Measurements from ENCODE around the gene CYREN.

Gene CYREN

DNA sequence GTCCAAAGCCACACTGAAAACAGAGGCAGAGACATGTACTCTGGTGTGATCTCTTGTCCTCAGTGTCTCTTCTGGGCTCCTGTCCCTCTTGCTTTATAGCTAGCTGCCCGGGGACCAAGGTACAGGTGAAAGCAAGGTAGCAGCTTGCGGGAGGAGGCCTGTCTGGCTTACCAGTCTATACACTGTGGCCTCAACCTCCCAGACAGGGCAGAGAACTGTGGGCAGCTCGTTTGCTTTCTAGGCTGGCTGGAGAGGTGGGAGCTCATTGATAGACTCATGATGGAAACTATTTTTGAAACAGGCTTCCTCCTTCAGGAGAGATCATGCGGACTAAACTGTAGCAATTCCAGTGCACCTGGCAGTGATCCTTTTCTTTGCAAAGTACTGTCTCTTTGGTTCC lies 4.6 kb downstream of the CYREN start:
- TF ChIP-seq, protein P1, sequence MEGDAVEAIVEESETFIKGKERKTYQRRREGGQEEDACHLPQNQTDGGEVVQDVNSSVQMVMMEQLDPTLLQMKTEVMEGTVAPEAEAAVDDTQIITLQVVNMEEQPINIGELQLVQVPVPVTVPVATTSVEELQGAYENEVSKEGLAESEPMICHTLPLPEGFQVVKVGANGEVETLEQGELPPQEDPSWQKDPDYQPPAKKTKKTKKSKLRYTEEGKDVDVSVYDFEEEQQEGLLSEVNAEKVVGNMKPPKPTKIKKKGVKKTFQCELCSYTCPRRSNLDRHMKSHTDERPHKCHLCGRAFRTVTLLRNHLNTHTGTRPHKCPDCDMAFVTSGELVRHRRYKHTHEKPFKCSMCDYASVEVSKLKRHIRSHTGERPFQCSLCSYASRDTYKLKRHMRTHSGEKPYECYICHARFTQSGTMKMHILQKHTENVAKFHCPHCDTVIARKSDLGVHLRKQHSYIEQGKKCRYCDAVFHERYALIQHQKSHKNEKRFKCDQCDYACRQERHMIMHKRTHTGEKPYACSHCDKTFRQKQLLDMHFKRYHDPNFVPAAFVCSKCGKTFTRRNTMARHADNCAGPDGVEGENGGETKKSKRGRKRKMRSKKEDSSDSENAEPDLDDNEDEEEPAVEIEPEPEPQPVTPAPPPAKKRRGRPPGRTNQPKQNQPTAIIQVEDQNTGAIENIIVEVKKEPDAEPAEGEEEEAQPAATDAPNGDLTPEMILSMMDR (IDR thresholded peaks at IDR 0.05; ENCODE audit: low read depth, low read length), result no peak
- in situ Hi-C loops (cut with HindIII; ENCODE audit: low sequenced_read_pairs), result no loop called here
- DNase-seq (ENCODE audit: low read depth, low spot score), result no peak
- no peak overlapping the region for H3K4me3 ChIP-seq (ENCODE audit: low read depth, low read length)

DNA sequence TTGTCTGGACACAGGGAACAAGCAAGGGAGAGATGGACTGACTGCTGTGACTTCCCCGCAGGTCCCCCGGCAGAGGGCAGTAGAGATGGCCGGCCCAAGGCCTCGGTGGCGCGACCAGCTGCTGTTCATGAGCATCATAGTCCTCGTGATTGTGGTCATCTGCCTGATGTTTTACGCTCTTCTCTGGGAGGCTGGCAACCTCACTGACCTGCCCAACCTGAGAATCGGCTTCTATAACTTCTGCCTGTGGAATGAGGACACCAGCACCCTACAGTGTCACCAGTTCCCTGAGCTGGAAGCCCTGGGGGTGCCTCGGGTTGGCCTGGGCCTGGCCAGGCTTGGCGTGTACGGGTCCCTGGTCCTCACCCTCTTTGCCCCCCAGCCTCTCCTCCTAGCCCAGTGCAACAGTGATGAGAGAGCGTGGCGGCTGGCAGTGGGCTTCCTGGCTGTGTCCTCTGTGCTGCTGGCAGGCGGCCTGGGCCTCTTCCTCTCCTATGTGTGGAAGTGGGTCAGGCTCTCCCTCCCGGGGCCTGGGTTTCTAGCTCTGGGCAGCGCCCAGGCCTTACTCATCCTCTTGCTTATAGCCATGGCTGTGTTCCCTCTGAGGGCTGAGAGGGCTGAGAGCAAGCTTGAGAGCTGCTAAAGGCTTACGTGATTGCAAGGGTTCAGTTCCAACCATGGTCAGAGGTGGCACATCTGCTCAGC lies 6.0 kb downstream of the CYREN start:
- no peak overlapping the region for H3K4me3 ChIP-seq (ENCODE audit: low read depth, low read length)
- TF ChIP-seq, protein P1 (IDR thresholded peaks at IDR 0.05; ENCODE audit: low read depth, low read length), result no peak
- in situ Hi-C loops (cut with HindIII; ENCODE audit: low sequenced_read_pairs), result no loop called here
- DNase-seq (ENCODE audit: low read depth, low spot score), result no peak

DNA sequence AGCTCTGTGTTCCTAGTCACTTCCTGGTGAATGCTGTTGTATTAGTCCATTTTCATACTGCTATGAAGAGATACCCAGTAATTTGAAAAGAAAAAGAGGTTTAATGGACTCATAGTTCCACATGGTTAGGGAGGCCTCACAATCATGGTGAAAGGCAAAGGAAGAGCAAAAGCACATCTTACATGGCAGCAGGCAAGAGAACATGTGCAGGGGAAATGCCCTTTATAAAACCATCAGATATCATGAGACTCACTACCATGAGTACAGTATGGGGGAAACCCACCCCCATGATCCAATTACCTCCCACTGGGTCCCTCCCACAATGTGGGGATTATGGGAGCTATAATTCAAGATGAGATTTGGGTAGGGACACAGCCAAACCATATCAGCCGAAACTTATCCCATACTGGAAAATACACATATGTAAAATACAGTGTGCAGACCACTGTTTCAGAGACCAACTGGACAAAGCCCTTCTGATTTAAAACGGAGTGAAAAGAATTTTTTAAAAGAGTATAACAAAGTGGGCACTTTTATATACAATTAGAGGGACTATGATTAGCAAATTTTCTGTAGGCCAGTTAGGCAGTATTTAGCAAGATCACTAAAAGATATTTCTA lies 8.0 kb downstream of the CYREN start:
- in situ Hi-C loops (cut with HindIII; ENCODE audit: low sequenced_read_pairs), result no loop called here
- DNase-seq (ENCODE audit: low read depth, low spot score), result no peak
- no peak overlapping the region for H3K4me3 ChIP-seq (ENCODE audit: low read depth, low read length)
- TF ChIP-seq, protein P1 (IDR thresholded peaks at IDR 0.05; ENCODE audit: low read depth, low read length), result no peak

DNA sequence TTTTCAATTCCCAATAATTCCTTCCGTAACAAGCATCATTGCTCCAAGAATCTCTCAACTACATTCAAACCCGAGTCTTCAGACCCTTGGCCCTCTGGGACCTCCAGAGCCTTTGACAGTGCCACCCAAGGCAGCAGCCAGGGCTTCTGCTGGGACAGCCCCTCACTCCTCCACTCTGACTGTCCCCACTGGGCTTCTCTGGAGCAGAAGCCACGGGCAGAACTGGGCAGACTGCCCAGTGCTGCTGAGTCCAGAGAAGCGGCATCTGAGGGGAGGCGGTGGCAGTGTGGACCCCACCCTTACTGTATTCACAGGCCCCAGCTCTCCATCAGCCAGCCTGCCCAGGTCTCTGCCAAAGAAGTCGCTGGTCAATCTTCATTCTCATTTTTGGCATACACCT lies 8.8 kb downstream of the CYREN start:
- TF ChIP-seq, protein P1 (IDR thresholded peaks at IDR 0.05; ENCODE audit: low read depth, low read length), result no peak
- H3K4me3 ChIP-seq (ENCODE audit: low read depth, low read length), result no peak overlapping the region
- in situ Hi-C loops (cut with HindIII; ENCODE audit: low sequenced_read_pairs), result no loop called here
- DNase-seq (ENCODE audit: low read depth, low spot score), result no peak

DNA sequence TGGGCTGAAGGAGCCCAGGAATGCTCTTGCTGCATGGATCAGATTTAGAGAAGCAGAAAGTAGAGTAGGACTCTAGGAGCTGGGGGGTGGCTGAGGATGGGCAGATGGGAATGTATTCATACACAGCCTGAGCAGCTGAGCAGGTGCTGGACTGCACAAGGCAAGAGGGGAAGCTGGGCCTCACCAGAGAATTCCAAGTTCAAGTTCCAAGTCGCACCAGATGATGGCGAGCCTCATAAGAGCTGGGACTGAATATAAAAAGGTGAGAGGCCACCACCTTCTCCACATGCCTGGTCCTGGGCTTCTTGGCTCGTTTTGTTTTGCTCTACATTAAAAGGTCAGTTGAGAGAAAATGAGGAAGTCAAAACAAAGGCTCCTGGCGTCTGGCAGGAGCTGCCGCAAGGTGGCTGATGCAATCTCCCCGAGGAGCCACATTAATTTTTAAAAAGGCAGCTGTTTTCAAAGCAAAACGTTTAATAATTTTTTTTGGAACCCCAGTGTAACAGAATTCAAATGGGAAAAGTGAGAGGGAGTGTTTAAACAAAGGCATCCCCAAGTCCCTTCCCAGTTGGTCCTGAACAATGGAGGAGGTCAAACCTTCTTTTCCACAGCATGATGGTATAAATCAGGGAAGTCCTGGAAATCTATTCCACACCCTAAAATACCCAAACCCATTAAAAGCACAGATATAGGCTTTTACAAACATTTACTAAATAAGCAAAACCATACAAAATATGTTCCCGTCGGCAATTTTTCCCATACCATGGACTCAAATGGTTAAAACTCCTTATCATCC lies 9.5 kb downstream of the CYREN start:
- TF ChIP-seq, protein P1 (IDR thresholded peaks at IDR 0.05; ENCODE audit: low read depth, low read length), result no peak
- in situ Hi-C loops (cut with HindIII; ENCODE audit: low sequenced_read_pairs), result no loop called here
- H3K4me3 ChIP-seq (ENCODE audit: low read depth, low read length), result no peak overlapping the region
- DNase-seq (ENCODE audit: low read depth, low spot score), result peak; percentile 40

DNA sequence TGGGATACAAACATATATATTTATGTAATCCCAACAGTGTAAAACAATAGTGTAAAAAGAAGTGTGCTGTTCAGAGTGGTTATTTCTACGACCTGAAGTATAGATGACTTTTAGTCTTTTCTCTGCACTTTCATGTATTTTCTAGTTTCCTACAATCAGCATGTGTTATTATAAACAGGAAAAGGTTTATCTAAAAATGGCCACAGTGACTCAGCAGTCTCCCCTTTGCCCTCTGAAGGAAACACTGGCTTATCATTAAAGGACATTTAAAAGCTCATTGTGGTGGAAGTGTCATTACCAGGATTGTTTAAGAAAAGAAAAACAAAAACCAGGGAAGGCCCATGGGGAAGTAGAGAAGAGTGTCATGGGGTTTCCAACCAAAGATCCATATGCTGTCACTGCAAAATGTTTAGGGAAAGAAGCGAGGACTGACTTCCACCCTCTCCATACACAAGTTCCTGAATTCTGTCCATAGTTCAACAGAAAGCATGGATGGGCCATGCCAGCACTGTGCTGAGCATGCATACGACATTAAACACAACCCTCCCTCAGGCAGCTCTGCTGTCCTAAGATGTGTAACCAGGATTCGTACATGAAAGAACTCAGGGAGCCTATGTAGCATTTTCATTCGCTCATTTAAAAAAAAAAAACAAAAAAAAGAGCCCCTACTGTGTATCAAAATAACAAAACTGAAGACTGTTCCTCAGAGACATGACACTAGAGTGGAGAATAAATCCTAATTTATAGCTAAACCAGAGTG lies 10.2 kb downstream of the CYREN start:
- in situ Hi-C loops (cut with HindIII; ENCODE audit: low sequenced_read_pairs), result no loop called here
- TF ChIP-seq, protein P1 (IDR thresholded peaks at IDR 0.05; ENCODE audit: low read depth, low read length), result no peak
- no peak overlapping the region for H3K4me3 ChIP-seq (ENCODE audit: low read depth, low read length)
- DNase-seq (ENCODE audit: low read depth, low spot score), result peak; percentile 45
